ENCODE data around the gene FSHB.
"Not testable (repeated sequence)": the region's sequence is repeated elsewhere in the genome, so short reads cannot be mapped to it uniquely, and the experiment has no call there.

The FSHB gene

GRCh38 chr11:30230714-30231113, at the start of gene FSHB:
FSHB (plus strand) TSS chr11:30231014; CDS start chr11:30231903, 889 bp downstream.
- DNase-seq, result no peak

- DNase-seq, result no peak
Measured at GRCh38 chr11:30186748-30187147, 44.1 kb upstream of the FSHB start.

- DNase-seq, result no peak
Measured at GRCh38 chr11:30192620-30193019, 38.2 kb upstream of the FSHB start.

- DNase-seq, result no peak
Measured at GRCh38 chr11:30196400-30197206, 34.2 kb upstream of the FSHB start.

- DNase-seq, result no peak
Measured at GRCh38 chr11:30197869-30198268, 32.9 kb upstream of the FSHB start.

- DNase-seq, result not testable (repeated sequence)
Measured at GRCh38 chr11:30202989-30203388, 27.8 kb upstream of the FSHB start.

GRCh38 chr11:30203850-30204249, 27.0 kb upstream of the FSHB start:
- no peak for DNase-seq

- no peak for DNase-seq
Measured at GRCh38 chr11:30206249-30206996, 24.4 kb upstream of the FSHB start.

- no peak for DNase-seq
Measured at GRCh38 chr11:30210357-30210756, 20.5 kb upstream of the FSHB start.

GRCh38 chr11:30216534-30216933, 14.3 kb upstream of the FSHB start:
- DNase-seq, result no peak

- no peak for DNase-seq
Measured at GRCh38 chr11:30218278-30218677, 12.5 kb upstream of the FSHB start.

- no peak for DNase-seq
Measured at GRCh38 chr11:30225642-30226041, 5.2 kb upstream of the FSHB start.

- DNase-seq, result no peak
Measured at GRCh38 chr11:30228323-30228884, 2.4 kb upstream of the FSHB start.

- DNase-seq, result no peak
Measured at GRCh38 chr11:30239025-30239424, 8.2 kb downstream of the FSHB start.

GRCh38 chr11:30244265-30244664, 13.5 kb downstream of the FSHB start:
- DNase-seq, result no peak

GRCh38 chr11:30245621-30246020, 14.8 kb downstream of the FSHB start:
- DNase-seq, result no peak

- DNase-seq, result no peak
Measured at GRCh38 chr11:30254307-30255298, 23.8 kb downstream of the FSHB start.

GRCh38 chr11:30255637-30256036, 24.8 kb downstream of the FSHB start:
- DNase-seq, result no peak

GRCh38 chr11:30257058-30257457, 26.2 kb downstream of the FSHB start:
- DNase-seq, result no peak

GRCh38 chr11:30258679-30259078, 27.9 kb downstream of the FSHB start:
- DNase-seq, result no peak

GRCh38 chr11:30260813-30261212, 30.0 kb downstream of the FSHB start:
- no peak for DNase-seq

GRCh38 chr11:30261821-30262220, 31.0 kb downstream of the FSHB start:
- DNase-seq, result no peak

- not testable (repeated sequence) for DNase-seq
Measured at GRCh38 chr11:30268638-30269037, 37.8 kb downstream of the FSHB start.

Data from activated CD4-positive, CD25-positive, alpha-beta regulatory T cell (primary cell).